ENCODE measurements around the gene SPEF2.

GRCh38 chr5:35842856-35843255 is 225.2 kb downstream of the SPEF2 start:
- TF ChIP-seq EZH2phosphoT487 (IDR thresholded peaks at IDR 0.05; ENCODE audit: borderline replicate concordance, low read depth, low read length), result no peak
- TF ChIP-seq, protein P1, sequence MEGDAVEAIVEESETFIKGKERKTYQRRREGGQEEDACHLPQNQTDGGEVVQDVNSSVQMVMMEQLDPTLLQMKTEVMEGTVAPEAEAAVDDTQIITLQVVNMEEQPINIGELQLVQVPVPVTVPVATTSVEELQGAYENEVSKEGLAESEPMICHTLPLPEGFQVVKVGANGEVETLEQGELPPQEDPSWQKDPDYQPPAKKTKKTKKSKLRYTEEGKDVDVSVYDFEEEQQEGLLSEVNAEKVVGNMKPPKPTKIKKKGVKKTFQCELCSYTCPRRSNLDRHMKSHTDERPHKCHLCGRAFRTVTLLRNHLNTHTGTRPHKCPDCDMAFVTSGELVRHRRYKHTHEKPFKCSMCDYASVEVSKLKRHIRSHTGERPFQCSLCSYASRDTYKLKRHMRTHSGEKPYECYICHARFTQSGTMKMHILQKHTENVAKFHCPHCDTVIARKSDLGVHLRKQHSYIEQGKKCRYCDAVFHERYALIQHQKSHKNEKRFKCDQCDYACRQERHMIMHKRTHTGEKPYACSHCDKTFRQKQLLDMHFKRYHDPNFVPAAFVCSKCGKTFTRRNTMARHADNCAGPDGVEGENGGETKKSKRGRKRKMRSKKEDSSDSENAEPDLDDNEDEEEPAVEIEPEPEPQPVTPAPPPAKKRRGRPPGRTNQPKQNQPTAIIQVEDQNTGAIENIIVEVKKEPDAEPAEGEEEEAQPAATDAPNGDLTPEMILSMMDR (conservative IDR thresholded peaks at IDR 0.05; ENCODE audit: low read length), result no peak
